Measurements from ENCODE around the gene MRPL37.
A peak's percentile ranks its signal among the peaks of the same experiment; 100 is the strongest.

MRPL37 gene

DNA sequence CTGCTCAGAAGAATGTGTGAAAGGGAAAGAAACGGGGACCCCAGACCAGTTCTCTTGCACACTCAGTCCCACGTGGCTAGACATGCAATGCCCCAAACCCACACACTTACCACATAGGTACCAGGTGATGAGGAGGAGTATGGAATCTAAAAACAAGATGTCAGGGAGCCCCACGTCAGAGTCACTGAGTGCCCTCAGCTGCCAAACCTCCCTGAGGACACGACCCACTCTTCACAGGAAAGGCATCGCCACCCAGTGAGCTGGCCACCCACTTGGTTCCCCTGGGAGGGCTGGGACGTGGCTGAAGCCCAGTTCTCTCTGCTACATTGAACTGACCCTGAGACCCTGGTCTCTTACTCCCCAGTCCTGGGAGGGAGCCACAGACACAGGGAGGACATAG lies 41.4 kb downstream of the MRPL37 start:
- DNase-seq: no peak

DNA sequence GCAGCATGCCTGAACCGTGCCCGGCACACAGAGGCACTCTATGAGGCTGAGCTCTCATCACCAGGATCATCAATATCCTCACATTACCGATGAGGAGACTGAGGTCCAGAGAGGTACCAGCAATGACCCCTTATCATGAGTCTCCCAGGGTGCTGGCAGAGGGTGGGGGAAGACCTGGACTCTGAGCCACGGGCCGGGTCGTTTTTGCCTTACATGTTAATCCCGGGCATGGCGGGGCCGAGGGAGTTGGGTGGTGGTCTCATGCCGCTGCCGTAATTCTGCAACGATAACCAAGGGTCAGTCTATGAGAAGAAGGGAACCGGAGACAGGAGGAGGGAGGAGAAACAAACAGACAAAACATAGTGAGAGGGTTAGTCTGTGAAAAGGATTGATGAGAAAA lies 43.1 kb downstream of the MRPL37 start:
- DNase-seq: no peak

DNA sequence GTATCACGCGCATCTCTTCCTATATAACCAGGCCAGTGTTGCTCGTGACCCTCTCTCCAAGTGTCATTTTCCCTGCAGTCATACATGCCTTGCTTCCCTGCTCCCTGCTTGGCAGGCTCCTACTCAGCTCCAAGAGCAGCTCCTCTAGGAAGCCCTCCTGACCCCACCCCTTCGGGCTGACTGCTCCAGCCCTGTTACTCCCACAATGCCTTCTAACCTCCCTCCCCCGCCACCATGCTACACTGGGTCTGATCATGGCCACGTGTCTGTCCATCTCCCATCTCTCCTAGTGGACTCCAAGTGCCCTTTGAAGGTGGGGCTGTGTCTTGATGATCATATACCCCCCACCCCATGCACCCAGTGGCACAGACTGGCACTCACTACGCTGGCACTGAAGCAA lies 44.7 kb downstream of the MRPL37 start:
- no peak for DNase-seq

GRCh38 chr1:54245501-54245900 lies 45.5 kb downstream of the MRPL37 start:
- no peak for DNase-seq

DNA sequence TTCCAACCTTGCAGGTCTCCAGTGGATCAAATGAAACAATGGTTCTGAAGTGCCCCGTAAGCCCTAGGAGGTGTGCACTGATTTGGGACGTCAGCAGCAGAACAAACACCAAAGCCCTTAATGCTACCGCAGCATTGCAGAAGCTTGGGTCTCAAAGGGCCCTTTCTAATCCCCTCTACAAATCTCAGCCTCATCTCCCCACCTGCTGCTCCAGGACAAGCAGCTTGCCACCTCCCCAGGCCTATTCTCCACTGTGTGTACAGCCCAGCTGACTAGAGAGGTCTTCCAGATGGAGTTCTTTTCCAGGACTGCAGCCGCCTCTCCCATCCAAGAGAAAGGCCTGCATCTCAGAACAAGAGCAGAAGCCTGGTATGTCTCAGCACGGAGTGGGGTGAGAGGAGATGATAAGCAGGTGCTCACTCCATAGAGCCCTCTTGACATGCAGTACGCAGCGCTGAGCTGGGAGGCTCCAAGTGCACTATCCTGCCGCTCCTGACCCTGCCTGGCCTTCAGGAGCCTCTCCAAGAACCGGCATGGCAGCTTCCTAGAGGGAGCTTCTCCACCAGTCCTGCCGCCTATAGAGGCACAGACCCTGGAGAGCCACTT lies 46.3 kb downstream of the MRPL37 start:
- DNase-seq: no peak

- DNase-seq: no peak
These were observed 48.0 kb downstream of the MRPL37 start for GRCh38 chr1:54247863-54248515.

DNA sequence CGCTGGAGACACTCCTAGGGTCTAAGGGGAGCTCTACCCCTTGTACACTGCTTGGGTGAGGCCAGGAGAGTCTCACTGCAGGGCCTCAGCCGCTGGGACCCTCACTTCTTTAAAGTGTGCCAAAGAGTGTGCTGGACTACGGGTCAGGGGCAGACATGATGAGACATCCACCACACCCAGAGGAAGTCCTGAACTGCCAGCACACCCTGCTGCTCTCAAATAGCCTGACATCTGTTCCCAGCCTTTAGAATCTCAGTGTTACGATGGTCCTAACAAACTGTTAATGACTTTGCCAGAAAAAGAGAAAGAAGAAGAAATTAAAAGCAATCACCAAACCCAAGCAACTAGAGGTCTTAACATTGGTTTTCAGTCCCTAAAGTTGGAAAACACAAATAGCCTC lies 49.0 kb downstream of the MRPL37 start:
- no peak for DNase-seq

- no peak for DNase-seq
These were observed 50.0 kb downstream of the MRPL37 start for GRCh38 chr1:54249819-54250435.

DNA sequence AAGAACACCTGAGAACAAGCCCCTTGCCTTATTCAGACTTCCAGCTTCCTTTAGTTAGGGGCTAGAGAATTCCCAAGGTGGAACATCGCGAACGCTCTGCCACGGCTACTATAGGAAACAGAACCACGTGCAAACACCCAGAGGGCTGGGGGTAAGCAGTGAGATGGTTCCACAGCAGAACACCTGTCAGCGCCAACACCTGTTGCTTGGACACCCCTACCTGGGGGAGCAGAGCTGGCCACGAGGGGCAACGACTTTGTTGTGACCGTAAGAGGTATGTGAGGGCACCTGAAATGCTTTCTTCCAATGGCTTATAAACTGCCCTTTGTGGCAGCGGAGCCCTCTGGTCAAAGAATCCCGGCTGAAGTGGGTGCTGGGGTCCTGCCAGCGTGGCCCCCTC lies 50.7 kb downstream of the MRPL37 start:
- DNase-seq: no peak

DNA sequence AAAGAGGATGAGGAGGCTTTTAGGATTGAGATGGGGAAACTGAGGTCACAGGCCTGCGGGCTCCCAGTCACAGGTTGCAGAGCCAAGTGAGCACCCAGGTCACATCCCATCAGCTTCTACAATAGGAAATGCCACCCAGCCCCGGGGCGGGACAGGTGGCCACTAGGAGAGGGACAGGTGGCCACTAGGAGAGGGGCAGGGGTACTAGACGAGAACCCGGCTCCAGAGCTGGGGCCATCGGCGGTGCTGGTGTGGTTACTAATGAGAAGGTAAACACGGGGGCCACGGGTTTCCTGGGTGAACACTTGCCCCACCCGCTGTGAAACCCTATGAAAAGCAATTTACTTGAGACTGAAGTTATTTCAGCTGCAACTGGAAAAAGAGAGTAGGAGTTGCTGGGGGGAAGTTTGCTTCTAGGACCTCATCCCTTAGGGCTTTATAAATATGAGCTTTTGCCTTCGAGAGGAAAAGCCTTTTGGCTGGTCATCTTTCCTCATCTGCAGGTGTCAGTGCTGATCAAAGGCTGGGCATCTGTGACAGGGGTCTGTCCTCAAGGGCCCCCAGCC lies 52.5 kb downstream of the MRPL37 start:
- no peak for DNase-seq

- DNase-seq: peak; percentile 76
These were observed 53.5 kb downstream of the MRPL37 start for GRCh38 chr1:54253480-54253879.

DNA sequence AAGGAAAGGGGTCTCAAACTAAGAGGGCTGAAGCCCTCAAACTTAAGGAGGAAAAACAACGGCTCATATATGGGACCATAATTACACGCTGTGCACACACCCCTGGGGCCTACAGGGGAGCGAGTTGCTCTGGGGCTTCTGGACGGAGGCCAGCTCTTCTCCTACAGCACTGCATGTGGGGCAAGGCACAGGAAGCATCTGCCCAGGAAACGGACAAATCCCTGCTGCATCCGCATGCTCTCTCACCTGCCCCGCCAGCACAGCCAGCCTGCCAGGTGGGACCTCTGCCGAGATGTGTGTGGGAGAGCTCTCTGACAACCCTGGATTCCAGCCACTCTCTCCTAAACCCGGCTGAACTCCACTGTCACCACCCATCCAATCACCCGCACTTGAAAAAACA lies 54.1 kb downstream of the MRPL37 start:
- no peak for DNase-seq

DNA sequence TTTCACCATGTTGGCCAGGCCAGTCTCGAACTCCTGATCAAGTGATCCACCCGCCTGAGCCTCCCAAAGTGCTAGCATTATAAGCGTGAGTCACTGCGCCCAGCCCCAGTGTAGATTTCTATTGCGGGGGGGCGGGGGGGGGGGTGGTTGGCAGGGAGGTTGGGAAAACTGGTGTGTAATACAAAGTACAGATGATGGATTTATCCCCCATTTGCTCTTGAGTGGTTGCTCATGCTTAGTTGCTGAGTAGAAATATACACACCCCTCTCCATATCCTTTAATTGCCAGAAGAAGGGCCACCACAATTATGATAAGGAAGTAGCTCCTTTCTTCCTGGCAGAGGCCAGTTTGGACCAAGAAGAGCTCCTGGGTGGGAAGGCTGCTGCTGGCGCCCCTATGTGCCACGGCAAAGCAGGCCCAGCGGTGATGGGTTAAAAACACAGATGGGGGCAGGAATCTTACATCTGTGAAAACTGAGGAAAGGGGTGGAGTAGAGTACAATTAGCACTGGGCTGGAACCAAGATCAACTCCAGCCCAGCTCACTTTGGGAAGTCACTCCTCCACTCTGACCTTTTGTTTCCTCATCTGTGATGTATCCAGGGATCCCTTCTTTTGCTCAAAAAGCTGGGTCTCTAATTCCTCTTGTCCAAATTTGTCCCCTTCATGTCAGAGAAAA lies 55.2 kb downstream of the MRPL37 start:
- DNase-seq: no peak

DNA sequence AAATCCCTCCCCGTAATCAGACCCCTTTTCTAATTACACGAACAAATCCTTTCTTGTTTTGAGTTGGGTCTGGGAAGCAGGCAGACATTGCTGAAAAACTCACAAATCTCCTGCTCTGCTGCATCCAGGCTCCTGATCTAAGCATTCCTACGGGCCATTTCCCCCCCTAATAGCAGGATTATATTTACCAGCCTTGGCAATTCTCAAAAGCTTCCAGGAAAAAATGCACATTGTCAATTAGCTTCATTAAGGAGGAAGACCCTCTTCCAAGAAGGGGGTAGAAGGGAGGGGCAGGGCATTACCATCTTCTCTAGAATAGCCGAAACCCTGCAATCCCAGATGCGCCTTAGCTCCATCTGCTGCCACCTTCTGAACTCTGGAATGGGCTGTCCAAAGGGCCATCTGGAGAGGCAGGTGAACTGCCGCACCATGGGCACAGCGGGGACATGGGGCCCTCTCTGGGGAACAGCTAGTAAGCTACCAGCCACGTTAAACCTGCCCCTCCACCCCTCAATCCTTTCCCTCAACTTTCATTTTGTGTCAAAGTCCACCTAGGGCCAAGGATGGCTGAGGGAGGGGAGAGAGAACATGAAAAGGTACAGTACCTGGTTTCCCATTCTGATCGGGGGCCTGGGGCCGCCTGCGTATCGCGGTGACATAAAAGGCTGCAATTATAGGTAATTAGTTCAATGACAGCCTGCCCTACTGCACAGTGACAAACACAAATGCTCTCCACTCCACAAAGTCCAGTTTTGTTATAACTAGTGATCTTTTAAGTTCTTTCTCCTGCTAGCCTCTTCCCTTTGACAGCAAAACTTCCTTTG lies 56.8 kb downstream of the MRPL37 start:
- DNase-seq: no peak

DNA sequence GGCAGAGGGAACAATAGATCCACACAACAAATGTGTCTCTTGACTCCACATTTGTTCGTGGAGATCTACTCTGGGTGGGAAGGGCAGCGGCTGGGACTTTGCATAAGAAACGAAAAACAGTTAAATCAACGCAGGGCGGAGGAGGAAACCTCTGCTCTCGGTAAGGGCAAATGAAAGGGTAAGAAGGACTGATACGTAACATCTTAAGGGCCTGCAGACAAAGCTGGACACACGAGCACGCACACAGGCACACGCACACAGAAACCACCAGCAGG lies 57.3 kb downstream of the MRPL37 start:
- DNase-seq: no peak

GRCh38 chr1:54257876-54258275 lies 57.9 kb downstream of the MRPL37 start:
- DNase-seq: no peak

- no peak for DNase-seq
These were observed 59.7 kb downstream of the MRPL37 start for GRCh38 chr1:54259546-54260140.

- DNase-seq: no peak
These were observed 60.8 kb downstream of the MRPL37 start for GRCh38 chr1:54260810-54261209.

- no peak for DNase-seq
These were observed 62.3 kb downstream of the MRPL37 start for GRCh38 chr1:54262244-54262643.

- no peak for DNase-seq
These were observed 63.7 kb downstream of the MRPL37 start for GRCh38 chr1:54263601-54264226.

DNA sequence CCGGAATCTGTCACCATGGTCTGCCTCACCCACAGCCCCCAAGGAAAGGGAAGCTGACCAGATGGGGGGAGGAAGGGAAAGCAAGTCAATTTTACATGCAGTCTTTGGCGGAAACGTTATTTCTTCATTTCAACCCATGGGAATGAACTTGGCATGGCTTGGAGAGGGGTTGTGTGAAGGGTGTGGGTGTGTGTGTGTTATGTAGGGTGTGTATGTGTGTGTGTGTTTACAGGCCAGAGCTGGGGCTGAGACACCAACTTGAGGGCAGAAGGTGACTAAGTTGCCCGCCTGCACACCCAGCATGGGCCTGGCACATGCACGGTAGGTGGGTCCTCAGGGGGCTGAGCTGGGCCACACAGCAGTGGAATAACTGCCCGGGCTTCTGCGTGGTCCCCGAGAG lies 65.2 kb downstream of the MRPL37 start:
- DNase-seq: no peak

GRCh38 chr1:54265659-54266058 lies 65.7 kb downstream of the MRPL37 start:
- DNase-seq: no peak

All from amniotic stem cell (primary cell).